ENCODE results near the gene USP16.

USP16 gene

DNA sequence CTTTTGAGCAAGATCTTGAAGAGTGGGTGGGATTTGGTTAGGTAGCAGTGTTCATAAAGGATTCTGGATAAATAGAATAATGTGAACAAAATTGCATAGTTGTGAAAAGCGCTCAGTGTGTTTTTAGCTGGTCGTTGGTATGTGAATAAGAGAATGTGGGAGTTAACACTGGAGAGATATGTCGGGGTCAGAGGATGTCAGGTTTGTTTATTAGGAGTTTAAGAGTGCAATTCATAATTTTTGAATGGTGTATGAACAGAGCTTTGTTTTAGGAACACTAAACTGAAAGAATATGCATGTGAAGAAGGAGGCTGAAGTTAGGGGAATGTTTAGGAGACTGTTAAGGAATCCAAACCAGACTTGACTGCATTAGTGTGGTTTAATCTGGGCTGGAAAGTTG, 9.4 kb downstream of the USP16 start:
- WGBS (ENCODE audit: extremely low coverage, insufficient coverage, low lambda C conversion rate): 100% methylated on average over 3 of the region's 3 CpGs
- Histone ChIP-seq H3K56ac (ENCODE audit: low read length) (no peak overlapping the region), H2BK5ac (ENCODE audit: low read length) (no peak overlapping the region), H3K27ac (ENCODE audit: low read depth, low read length) (no peak overlapping the region), H2AK5ac (ENCODE audit: low read length) (no peak overlapping the region), H4K8ac (ENCODE audit: low read depth, low read length) (no peak overlapping the region), H2BK120ac (ENCODE audit: low read depth, low read length) (no peak overlapping the region), H3K9ac (ENCODE audit: low read length) (no peak overlapping the region), H3K18ac (ENCODE audit: low read length) (no peak overlapping the region), H3K79me1 (ENCODE audit: low read length) (peaks cover 2% of the 10 kb centered on the region), H3K4me3 (ENCODE audit: low read length) (no peak overlapping the region), H3K36me3 (ENCODE audit: control insufficient read depth, insufficient read depth, low read length) (no peaks in the 10 kb centered on the region), H3K79me2 (ENCODE audit: control insufficient read depth, insufficient read depth, low read length) (no peaks in the 10 kb centered on the region), H4K5ac (ENCODE audit: low read length) (no peak overlapping the region), H3K4me1 (ENCODE audit: control insufficient read depth, low read depth, low read length) (no peaks in the 10 kb centered on the region), H2BK15ac (replicated peaks; ENCODE audit: low read depth) (no peak overlapping the region), H3K4me2 (ENCODE audit: low read length) (no peak overlapping the region), H3K4ac (ENCODE audit: low read depth, low read length) (no peak overlapping the region), H3K27me3 (ENCODE audit: insufficient read depth, low read length, poor library complexity) (no peaks in the 10 kb centered on the region), H3K23ac (ENCODE audit: low read length) (no peak overlapping the region)
- no peak for DNase-seq

DNA sequence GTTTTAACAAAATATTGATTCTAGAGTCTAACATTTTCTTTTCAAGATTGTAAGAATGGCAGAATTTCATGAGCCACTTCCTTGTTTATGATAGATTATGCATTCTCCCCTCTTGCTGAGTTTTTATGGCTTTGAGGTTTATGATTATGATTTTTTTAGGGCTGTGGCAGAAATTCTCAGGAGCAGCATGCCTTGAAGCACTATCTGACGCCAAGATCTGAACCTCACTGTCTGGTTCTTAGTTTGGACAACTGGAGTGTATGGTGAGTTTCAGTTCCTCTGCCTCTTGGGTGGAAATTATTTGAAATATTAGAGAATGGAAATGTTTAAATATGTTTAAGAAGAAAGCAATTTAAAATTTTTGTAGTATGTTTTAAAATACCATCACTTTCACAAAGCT, 10.2 kb downstream of the USP16 start:
- no peak overlapping the region for H3K4me3 ChIP-seq (ENCODE audit: low read length)
- no peaks in the 10 kb centered on the region for H3K36me3 ChIP-seq (ENCODE audit: control insufficient read depth, insufficient read depth, low read length)
- H3K4ac ChIP-seq (ENCODE audit: low read depth, low read length): no peak overlapping the region

DNA sequence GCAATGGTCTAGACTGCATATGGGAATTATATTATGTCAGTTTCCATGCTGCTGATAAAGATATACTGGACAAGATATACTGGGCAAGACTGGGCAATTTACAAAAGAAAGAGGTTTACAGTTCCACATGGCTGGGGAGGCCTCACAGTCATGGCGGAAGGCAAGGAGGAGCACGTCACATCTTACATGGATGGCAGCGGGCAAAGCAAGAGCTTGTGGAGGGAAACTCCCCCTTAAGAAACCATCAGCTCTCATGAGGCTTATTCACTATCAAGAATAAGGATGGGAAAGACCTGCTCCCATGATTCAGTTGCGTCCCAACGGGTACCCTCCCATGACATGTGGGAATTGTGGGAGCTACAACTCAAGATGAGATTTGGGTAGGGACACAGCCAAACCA, 27.8 kb downstream of the USP16 start:
- H2BK120ac ChIP-seq (ENCODE audit: low read depth, low read length): no peak overlapping the region
- WGBS (ENCODE audit: extremely low coverage, insufficient coverage, low lambda C conversion rate): no CpG with 5 or more reads among the region's 5 CpGs
- H3K79me2 ChIP-seq (ENCODE audit: control insufficient read depth, insufficient read depth, low read length): no peaks in the 10 kb centered on the region
- H3K18ac ChIP-seq (ENCODE audit: low read length): no peak overlapping the region
- H3K36me3 ChIP-seq (ENCODE audit: control insufficient read depth, insufficient read depth, low read length): peaks cover 5% of the 10 kb centered on the region
- H3K4ac ChIP-seq (ENCODE audit: low read depth, low read length): no peak overlapping the region
- no peak overlapping the region for H4K8ac ChIP-seq (ENCODE audit: low read depth, low read length)
- DNase-seq: no peak
- no peaks in the 10 kb centered on the region for H3K79me1 ChIP-seq (ENCODE audit: low read length)
- no peak overlapping the region for H4K5ac ChIP-seq (ENCODE audit: low read length)
- no peak overlapping the region for H2BK5ac ChIP-seq (ENCODE audit: low read length)
- H3K4me2 ChIP-seq (ENCODE audit: low read length): no peak overlapping the region
- no peak overlapping the region for H3K9ac ChIP-seq (ENCODE audit: low read length)
- H3K27me3 ChIP-seq (ENCODE audit: insufficient read depth, low read length, poor library complexity): no peaks in the 10 kb centered on the region
- H2AK5ac ChIP-seq (ENCODE audit: low read length): no peak overlapping the region
- H3K27ac ChIP-seq (ENCODE audit: low read depth, low read length): no peak overlapping the region
- no peak overlapping the region for H3K4me3 ChIP-seq (ENCODE audit: low read length)
- no peak overlapping the region for H3K23ac ChIP-seq (ENCODE audit: low read length)
- no peaks in the 10 kb centered on the region for H3K4me1 ChIP-seq (ENCODE audit: control insufficient read depth, low read depth, low read length)
- no peak overlapping the region for H2BK15ac ChIP-seq (replicated peaks; ENCODE audit: low read depth)
- H3K56ac ChIP-seq (ENCODE audit: low read length): no peak overlapping the region

More for the DNA sequence above, 10.2 kb downstream of the USP16 start:
- Histone ChIP-seq H2BK15ac (replicated peaks; ENCODE audit: low read depth) (no peak overlapping the region), H3K79me2 (ENCODE audit: control insufficient read depth, insufficient read depth, low read length) (no peaks in the 10 kb centered on the region), H2AK5ac (ENCODE audit: low read length) (no peak overlapping the region), H3K79me1 (ENCODE audit: low read length) (no peaks in the 10 kb centered on the region), H3K56ac (ENCODE audit: low read length) (no peak overlapping the region), H3K27ac (ENCODE audit: low read depth, low read length) (no peak overlapping the region), H4K5ac (ENCODE audit: low read length) (no peak overlapping the region), H2BK120ac (ENCODE audit: low read depth, low read length) (no peak overlapping the region), H3K27me3 (ENCODE audit: insufficient read depth, low read length, poor library complexity) (no peaks in the 10 kb centered on the region), H4K8ac (ENCODE audit: low read depth, low read length) (no peak overlapping the region), H3K4me1 (ENCODE audit: control insufficient read depth, low read depth, low read length) (no peaks in the 10 kb centered on the region), H3K4me2 (ENCODE audit: low read length) (no peak overlapping the region), H2BK5ac (ENCODE audit: low read length) (no peak overlapping the region), H3K18ac (ENCODE audit: low read length) (no peak overlapping the region), H3K9ac (ENCODE audit: low read length) (no peak overlapping the region), H3K23ac (ENCODE audit: low read length) (no peak overlapping the region)
- no peak for DNase-seq
- no CpG with 5 or more reads among the region's 1 CpG for WGBS (ENCODE audit: extremely low coverage, insufficient coverage, low lambda C conversion rate)

DNA sequence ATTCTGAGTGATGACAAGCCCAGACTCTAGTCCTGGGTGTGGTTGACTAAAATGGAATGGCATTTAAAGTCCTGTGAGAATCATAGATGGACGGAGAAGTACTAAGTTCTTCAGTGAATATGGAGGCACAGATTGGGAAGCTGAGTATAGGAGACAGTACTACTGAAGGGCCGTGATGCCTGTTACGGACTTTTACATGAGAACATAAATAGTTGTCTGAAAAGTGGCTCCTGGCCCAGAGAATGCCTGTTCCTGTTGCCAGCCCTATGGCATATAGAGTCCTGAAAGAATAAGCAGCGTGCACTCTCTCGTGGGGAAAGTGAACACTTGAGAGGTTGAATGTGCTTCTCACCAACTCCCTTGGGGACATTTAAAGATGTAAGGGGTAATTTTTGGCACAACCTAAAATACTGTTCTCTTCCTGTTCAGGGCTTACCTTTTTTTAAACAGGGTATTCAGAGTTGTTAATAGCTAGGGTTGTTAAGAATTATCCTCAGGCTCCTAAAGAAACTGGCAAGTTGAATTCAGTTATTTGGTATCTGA, 28.6 kb downstream of the USP16 start:
- no peak overlapping the region for H3K27ac ChIP-seq (ENCODE audit: low read depth, low read length)
- no peak overlapping the region for H2BK5ac ChIP-seq (ENCODE audit: low read length)
- no peaks in the 10 kb centered on the region for H3K4me1 ChIP-seq (ENCODE audit: control insufficient read depth, low read depth, low read length)

DNA sequence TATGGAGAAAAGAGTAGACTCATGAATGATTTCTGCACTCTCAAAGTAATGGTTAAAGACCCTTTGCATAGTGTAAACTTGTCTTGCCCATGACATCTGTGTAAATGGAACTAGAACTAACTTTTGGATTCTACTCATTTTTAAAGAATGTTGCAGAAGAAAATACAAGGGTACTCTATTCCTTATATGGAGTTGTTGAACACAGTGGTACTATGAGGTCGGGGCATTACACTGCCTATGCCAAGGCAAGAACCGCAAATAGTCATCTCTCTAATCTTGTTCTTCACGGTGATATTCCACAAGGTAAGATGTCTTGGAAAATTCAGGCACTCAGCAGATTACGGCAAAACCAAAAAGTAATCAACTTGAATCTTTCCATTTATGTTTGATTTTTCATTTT, 29.2 kb downstream of the USP16 start:
- Histone ChIP-seq H2BK15ac (replicated peaks; ENCODE audit: low read depth) (no peak overlapping the region), H3K4me2 (ENCODE audit: low read length) (no peak overlapping the region), H3K56ac (ENCODE audit: low read length) (no peak overlapping the region), H3K18ac (ENCODE audit: low read length) (no peak overlapping the region), H3K23ac (ENCODE audit: low read length) (no peak overlapping the region), H4K8ac (ENCODE audit: low read depth, low read length) (no peak overlapping the region), H2BK120ac (ENCODE audit: low read depth, low read length) (no peak overlapping the region), H3K4ac (ENCODE audit: low read depth, low read length) (no peak overlapping the region), H3K79me1 (ENCODE audit: low read length) (no peaks in the 10 kb centered on the region), H3K4me1 (ENCODE audit: control insufficient read depth, low read depth, low read length) (no peaks in the 10 kb centered on the region), H3K36me3 (ENCODE audit: control insufficient read depth, insufficient read depth, low read length) (peaks cover 7% of the 10 kb centered on the region), H3K9ac (ENCODE audit: low read length) (no peak overlapping the region), H3K4me3 (ENCODE audit: low read length) (no peak overlapping the region), H4K5ac (ENCODE audit: low read length) (no peak overlapping the region), H2AK5ac (ENCODE audit: low read length) (no peak overlapping the region), H3K79me2 (ENCODE audit: control insufficient read depth, insufficient read depth, low read length) (no peaks in the 10 kb centered on the region), H2BK5ac (ENCODE audit: low read length) (no peak overlapping the region), H3K27ac (ENCODE audit: low read depth, low read length) (no peak overlapping the region), H3K27me3 (ENCODE audit: insufficient read depth, low read length, poor library complexity) (no peaks in the 10 kb centered on the region)
- no peak for DNase-seq
- WGBS (ENCODE audit: extremely low coverage, insufficient coverage, low lambda C conversion rate): no CpG with 5 or more reads among the region's 4 CpGs

More for the DNA sequence above, 28.6 kb downstream of the USP16 start:
- Histone ChIP-seq H3K4me2 (ENCODE audit: low read length) (no peak overlapping the region), H3K79me1 (ENCODE audit: low read length) (no peaks in the 10 kb centered on the region), H4K8ac (ENCODE audit: low read depth, low read length) (no peak overlapping the region), H2AK5ac (ENCODE audit: low read length) (no peak overlapping the region), H3K79me2 (ENCODE audit: control insufficient read depth, insufficient read depth, low read length) (no peaks in the 10 kb centered on the region), H3K4me3 (ENCODE audit: low read length) (no peak overlapping the region), H3K4ac (ENCODE audit: low read depth, low read length) (no peak overlapping the region), H4K5ac (ENCODE audit: low read length) (no peak overlapping the region), H3K36me3 (ENCODE audit: control insufficient read depth, insufficient read depth, low read length) (peaks cover 7% of the 10 kb centered on the region), H3K56ac (ENCODE audit: low read length) (no peak overlapping the region), H3K18ac (ENCODE audit: low read length) (no peak overlapping the region), H3K9ac (ENCODE audit: low read length) (no peak overlapping the region), H3K23ac (ENCODE audit: low read length) (no peak overlapping the region), H2BK15ac (replicated peaks; ENCODE audit: low read depth) (no peak overlapping the region), H3K27me3 (ENCODE audit: insufficient read depth, low read length, poor library complexity) (no peaks in the 10 kb centered on the region), H2BK120ac (ENCODE audit: low read depth, low read length) (no peak overlapping the region)
- DNase-seq: no peak
- no CpG with 5 or more reads among the region's 5 CpGs for WGBS (ENCODE audit: extremely low coverage, insufficient coverage, low lambda C conversion rate)

DNA sequence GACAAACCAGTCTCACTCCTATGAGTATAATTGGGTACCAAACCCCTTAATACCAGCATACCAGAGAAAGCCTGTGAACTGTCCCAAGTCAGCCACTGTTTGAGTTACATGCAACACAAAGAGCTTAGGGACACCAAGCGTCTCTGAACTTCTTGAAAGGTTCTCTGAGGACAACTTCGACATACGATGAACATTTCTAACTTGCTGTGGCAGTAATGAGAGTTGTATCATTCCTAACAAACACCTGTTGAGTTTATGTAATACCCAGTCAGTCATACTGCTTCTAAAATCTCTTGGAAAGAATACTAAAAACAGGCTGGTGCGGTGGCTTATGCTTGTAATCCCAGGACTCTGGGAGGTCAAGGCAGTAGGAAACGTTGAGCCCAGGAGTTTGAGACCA, 30.6 kb downstream of the USP16 start:
- no peak overlapping the region for H3K23ac ChIP-seq (ENCODE audit: low read length)
- no peaks in the 10 kb centered on the region for H3K79me2 ChIP-seq (ENCODE audit: control insufficient read depth, insufficient read depth, low read length)
- peaks cover 9% of the 10 kb centered on the region for H3K36me3 ChIP-seq (ENCODE audit: control insufficient read depth, insufficient read depth, low read length)
- H2BK5ac ChIP-seq (ENCODE audit: low read length): no peak overlapping the region
- H2BK15ac ChIP-seq (replicated peaks; ENCODE audit: low read depth): no peak overlapping the region
- WGBS (ENCODE audit: extremely low coverage, insufficient coverage, low lambda C conversion rate): no CpG with 5 or more reads among the region's 5 CpGs
- no peaks in the 10 kb centered on the region for H3K79me1 ChIP-seq (ENCODE audit: low read length)
- no peak overlapping the region for H3K18ac ChIP-seq (ENCODE audit: low read length)
- no peak overlapping the region for H2BK120ac ChIP-seq (ENCODE audit: low read depth, low read length)
- no peak overlapping the region for H2AK5ac ChIP-seq (ENCODE audit: low read length)
- no peak overlapping the region for H4K5ac ChIP-seq (ENCODE audit: low read length)
- DNase-seq: no peak
- no peak overlapping the region for H3K56ac ChIP-seq (ENCODE audit: low read length)
- H3K9ac ChIP-seq (ENCODE audit: low read length): no peak overlapping the region
- no peak overlapping the region for H3K4me3 ChIP-seq (ENCODE audit: low read length)
- H3K27ac ChIP-seq (ENCODE audit: low read depth, low read length): no peak overlapping the region
- H3K4me1 ChIP-seq (ENCODE audit: control insufficient read depth, low read depth, low read length): no peaks in the 10 kb centered on the region
- no peak overlapping the region for H3K4ac ChIP-seq (ENCODE audit: low read depth, low read length)
- no peak overlapping the region for H3K4me2 ChIP-seq (ENCODE audit: low read length)
- no peaks in the 10 kb centered on the region for H3K27me3 ChIP-seq (ENCODE audit: insufficient read depth, low read length, poor library complexity)
- no peak overlapping the region for H4K8ac ChIP-seq (ENCODE audit: low read depth, low read length)
